HepG2 (cell line): ENCODE results near the gene INTS4. TPM values are rescaled to one million over a fixed set of nuclear protein-coding genes. Genes with fewer than 3 reads are reported as not detected.

ENCODE experiments used
- ATAC-seq: fragments of 200-7000 bp; cut with Tn5 transposase; 3 replicates; pipeline ENCODE4 v1.9.1; 2020; ENCODE audit warnings: mild to moderate bottlenecking, moderate library complexity
- BruUV-seq: library from RNA; stranded (reverse); fragments of 400-500 nt; replicated peaks from 2 replicates; lab custom pipeline; 2021; lab: Mats Ljungman, UMichigan
- CTCF ChIA-PET: fragments of 300-600 bp; formaldehyde crosslinking; extraction: SDS; loops from one replicate; lab custom pipeline; 2021; ENCODE audit warnings: low total read pairs, inconsistent platforms, low intra/inter-chr PET ratio; lab: Yijun Ruan, JAX
- POLR2A ChIA-PET: fragments of 350-600 bp; sonication (Branson Sonifier 250); formaldehyde crosslinking; loops from one replicate; lab custom pipeline; 2020; ENCODE audit warnings: antibody characterized with exemption, inconsistent platforms; lab: Yijun Ruan, JAX
- DNase-seq: peaks from one replicate; pipeline ENCODE4 v3.0.0-alpha.2; 2015; ENCODE audit warnings: low spot score
- FAIRE-seq: peaks from 3 replicates; lab custom pipeline; 2011; peaks lifted over from hg19 to GRCh38; lab: Jason Lieb, UNC
- H2AFZ ChIP-seq: one replicate; pipeline ENCODE4 v1.6.1; 2011; ENCODE audit warnings: low read length, inconsistent platforms
- H3K27ac ChIP-seq: fragments of 300-600 bp; 3 replicates; pipeline ENCODE4 v1.8.0; 2011; ENCODE audit warnings: mixed run types, mild to moderate bottlenecking, mixed read lengths, low read length, inconsistent platforms; ENCODE audit not compliant: insufficient read depth; ENCODE audit errors: extremely low read length
- H3K27me3 ChIP-seq, 2 experiments: fragments of 200-600 bp in 1 of 2; 2 replicates in 1 of 2; 3 replicates in 1 of 2; pipeline versions ENCODE4 v1.6.0 to v1.8.0; 2011; ENCODE audit warnings: low read length in 2 of 2, mild to moderate bottlenecking in 2 of 2, moderate library complexity in 2 of 2, inconsistent platforms in 1 of 2; ENCODE audit not compliant: insufficient read depth in 2 of 2, control insufficient read depth in 1 of 2
- H3K36me3 ChIP-seq, 2 experiments: fragments of 200-600 bp in 1 of 2; replicated peaks in 1 of 2; 2 replicates in 1 of 2; 3 replicates in 1 of 2; pipeline versions ENCODE4 v1.5.1 to v1.8.0; 2011; ENCODE audit warnings: low read length in 2 of 2, inconsistent platforms in 1 of 2; ENCODE audit not compliant: insufficient read depth in 2 of 2, control insufficient read depth in 1 of 2
- H3K4me1 ChIP-seq: 2 replicates; pipeline ENCODE4 v1.5.1; 2012; ENCODE audit warnings: low read length, inconsistent platforms; ENCODE audit not compliant: insufficient read depth
- H3K4me2 ChIP-seq: 2 replicates; pipeline ENCODE4 v1.6.0; 2011; ENCODE audit warnings: low read depth, low read length, inconsistent platforms
- H3K4me3 ChIP-seq, 3 experiments: fragments of 200-600 bp in 1 of 3; sonication (generic), shearing (Covaris generic) in 1 of 3; replicated peaks in 1 of 3; 2 replicates each; pipeline ENCODE4 v1.5.1; 2011 to 2016; ENCODE audit warnings: low read length in 3 of 3, inconsistent platforms in 2 of 3, low read depth in 2 of 3, mild to moderate bottlenecking in 2 of 3, control low read depth in 1 of 3, mixed read lengths in 1 of 3; ENCODE audit not compliant: insufficient read depth in 1 of 3
- H3K79me2 ChIP-seq: one replicate; pipeline ENCODE4 v1.6.1; 2011; ENCODE audit warnings: low read length, inconsistent platforms; ENCODE audit not compliant: insufficient read depth
- H3K9ac ChIP-seq: 2 replicates; pipeline ENCODE4 v1.6.0; 2011; ENCODE audit warnings: mild to moderate bottlenecking, low read depth, low read length, inconsistent platforms; ENCODE audit not compliant: insufficient read depth
- H3K9me3 ChIP-seq: 2 replicates; pipeline ENCODE4 v1.5.1; 2012; ENCODE audit warnings: mild to moderate bottlenecking, low read length
- H4K20me1 ChIP-seq: 2 replicates; pipeline ENCODE4 v1.6.0; 2011; ENCODE audit warnings: inconsistent platforms, mild to moderate bottlenecking, low read length, moderate library complexity; ENCODE audit not compliant: insufficient read depth
- DPF2 ChIP-seq: sonication (generic); formaldehyde crosslinking; IDR thresholded peaks from 2 replicates; pipeline ENCODE4 v1.4.0; 2020; ENCODE audit warnings: mild to moderate bottlenecking, low read depth, missing genetic modification reagents, borderline replicate concordance
- FOSL1 ChIP-seq: sonication (generic); formaldehyde crosslinking; IDR thresholded peaks from 2 replicates; pipeline ENCODE4 v1.9.0; 2021; ENCODE audit warnings: missing genetic modification reagents, borderline replicate concordance
- HDAC1 ChIP-seq: sonication (generic); formaldehyde crosslinking; IDR thresholded peaks from 2 replicates; pipeline ENCODE4 v1.5.1; 2020; ENCODE audit warnings: mild to moderate bottlenecking, missing genetic modification reagents
- MATR3 ChIP-seq: sonication (generic); formaldehyde crosslinking; IDR thresholded peaks from 2 replicates; pipeline ENCODE4 v1.4.0; 2020; ENCODE audit warnings: missing genetic modification reagents
- MEF2D ChIP-seq: sonication (generic); formaldehyde crosslinking; IDR thresholded peaks from 2 replicates; pipeline ENCODE4 v1.5.1; 2020; ENCODE audit warnings: mild to moderate bottlenecking, missing genetic modification reagents
- NPAS2 ChIP-seq: sonication (generic); formaldehyde crosslinking; IDR thresholded peaks from 2 replicates; pipeline ENCODE4 v1.8.0; 2022; ENCODE audit warnings: mild to moderate bottlenecking, missing genetic modification reagents, borderline replicate concordance
- SP140L ChIP-seq: sonication (generic); formaldehyde crosslinking; IDR thresholded peaks from 2 replicates; pipeline ENCODE4 v1.4.0; 2020; ENCODE audit warnings: missing genetic modification reagents, borderline replicate concordance
- TMF1 ChIP-seq: sonication (generic); formaldehyde crosslinking; IDR thresholded peaks from 2 replicates; pipeline ENCODE4 v1.8.1; 2022; ENCODE audit warnings: low read depth, missing genetic modification reagents
- ZNF101 ChIP-seq: sonication (generic); formaldehyde crosslinking; IDR thresholded peaks from 2 replicates; pipeline ENCODE4 v1.4.0; 2020; ENCODE audit warnings: mild to moderate bottlenecking, low read depth, missing genetic modification reagents, borderline replicate concordance
- ZNF180 ChIP-seq: sonication (generic); formaldehyde crosslinking; IDR thresholded peaks from 2 replicates; pipeline ENCODE4 v1.4.0; 2020; ENCODE audit warnings: low read depth, missing genetic modification reagents, borderline replicate concordance
- ZNF383 ChIP-seq: sonication (generic); formaldehyde crosslinking; IDR thresholded peaks from 2 replicates; pipeline ENCODE4 v1.4.0; 2020; ENCODE audit warnings: missing genetic modification reagents, mild to moderate bottlenecking, borderline replicate concordance
- ZNF577 ChIP-seq: sonication (generic); formaldehyde crosslinking; IDR thresholded peaks from 2 replicates; pipeline ENCODE4 v1.4.0; 2020; ENCODE audit warnings: mild to moderate bottlenecking, low read depth, missing genetic modification reagents, borderline replicate concordance
- WGBS: methylation state at CpG from one replicate; pipeline ENCODE4 v1.1.6; 2017; ENCODE audit warnings: low lambda C conversion rate; 5-methylcytosine and 5-hydroxymethylcytosine counted together
- in situ Hi-C: cut with HindIII; loops from 2 replicates; pipeline ENCODE4 v1.10.0; 2017; ENCODE audit warnings: low pct_unique_long_range_greater_than_20kb; ENCODE audit not compliant: extremely low pct_ligation_motif_present
- intact Hi-C: fragments of 100-400 bp; cut with micrococcal nuclease; formaldehyde crosslinking; loops from one replicate; pipeline ENCODE4 v1.10.0; 2022; ENCODE audit not compliant: unreplicated experiment
- polyA plus RNA-seq, 8 experiments: library from polyadenylated mRNA; depleted of rRNA in 3 of 8; stranded (reverse) in 7 of 8; unstranded in 1 of 8; fragments of >200 nt; fragmentation: Illumina TruSeq in 4 of 8; extraction: Trizol in 4 of 8; gene quantifications; 2 replicates each; pipeline versions ENCODE4 v1.2.1 to v1.2.3, GENCODE V29; 2011 to 2016; ENCODE audit warnings: low read depth in 4 of 8, missing spikeins in 1 of 8, mixed read lengths in 1 of 8; ENCODE audit not compliant: insufficient read depth in 1 of 8
- total RNA-seq, 5 experiments: library from RNA; depleted of rRNA; stranded (reverse); fragments of >200 nt; fragmentation: Illumina TruSeq; extraction: Trizol; gene quantifications; 2 replicates each; pipeline ENCODE4 v1.2.3, GENCODE V29; 2016; ENCODE audit warnings: low read depth in 1 of 5
- TF ChIP-seq, protein P1 (sequence below): sonication (generic); formaldehyde crosslinking; IDR thresholded peaks from 2 replicates; pipeline ENCODE4 v1.9.0; 2021; ENCODE audit warnings: missing genetic modification reagents, mild to moderate bottlenecking, borderline replicate concordance
- TF ChIP-seq, protein P2 (sequence below): sonication (generic); formaldehyde crosslinking; IDR thresholded peaks from 2 replicates; pipeline ENCODE4 v1.4.0; 2020; ENCODE audit warnings: missing genetic modification reagents
- TF ChIP-seq, protein P3 (sequence below): IDR thresholded peaks from 2 replicates; pipeline ENCODE4 v1.6.1; 2016; ENCODE audit warnings: missing genetic modification reagents, missing compliant biosample characterization
- TF ChIP-seq, protein P4 (sequence below): sonication (generic); formaldehyde crosslinking; IDR thresholded peaks from 2 replicates; pipeline ENCODE4 v1.4.0; 2020; ENCODE audit warnings: missing genetic modification reagents
- TF ChIP-seq, protein P5 (sequence below): sonication (generic); formaldehyde crosslinking; IDR thresholded peaks from 2 replicates; pipeline ENCODE4 v1.8.1; 2023; ENCODE audit warnings: mild to moderate bottlenecking, missing genetic modification reagents, borderline replicate concordance
- TF ChIP-seq, protein P6 (sequence below): sonication (generic); formaldehyde crosslinking; conservative IDR thresholded peaks from 2 replicates; pipeline ENCODE4 v1.8.0; 2022; ENCODE audit warnings: missing genetic modification reagents

The INTS4 gene
- total and polyA plus RNA-seq, 2 of the 13 experiments (the other 11 are each of a cell fraction or from before 2014, with no cell fraction given): 37.3 to 44.8 TPM

DNA sequence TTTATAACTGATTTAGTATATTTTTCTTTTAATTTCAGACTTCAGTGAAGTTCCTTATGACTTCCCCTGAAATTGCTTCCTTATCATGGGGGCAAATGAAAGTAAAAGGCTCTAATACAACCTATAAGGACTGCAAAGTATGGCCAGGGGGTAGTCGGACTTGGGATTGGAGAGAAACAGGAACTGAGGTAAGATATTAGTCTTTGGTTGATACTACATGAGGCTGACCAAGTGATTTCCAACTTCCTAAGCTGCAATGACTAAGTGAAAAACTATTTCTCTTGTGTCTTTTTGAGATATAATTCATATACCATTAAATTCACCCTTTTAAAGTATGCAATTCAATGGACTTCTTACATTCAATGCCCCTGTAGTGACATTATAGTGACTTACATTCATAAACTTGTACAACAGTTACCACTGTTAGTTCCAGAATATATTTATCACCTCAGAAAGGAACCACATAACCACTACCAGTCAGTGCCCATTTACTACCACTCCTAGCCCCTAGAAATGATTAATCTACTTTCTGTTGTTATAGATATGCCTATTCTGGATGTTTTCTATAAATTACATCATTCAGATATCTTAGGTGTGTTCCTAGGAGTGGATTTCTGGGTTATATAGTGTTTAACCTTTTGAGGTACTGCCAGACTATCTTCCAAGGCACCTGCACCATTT, 151.9 kb downstream of the INTS4 start:
- no peaks in the 10 kb centered on the region for H3K4me1 ChIP-seq
- H3K27ac ChIP-seq: no peak overlapping the region
- H3K9me3 ChIP-seq: no peaks in the 10 kb centered on the region
- peaks cover 1 to 8% of the 10 kb centered on the region in 2 experiments; a peak in 3 of 5 replicates for H3K36me3 ChIP-seq
- no peaks in the 10 kb centered on the region for H4K20me1 ChIP-seq
- no peak overlapping the region for H3K9ac ChIP-seq
- BruUV-seq: no TSS peak
- H3K79me2 ChIP-seq: no peaks in the 10 kb centered on the region
- CTCF ChIA-PET: no interaction called here
- H3K27me3 ChIP-seq: no peaks in the 10 kb centered on the region
- H3K4me3 ChIP-seq: no peak overlapping the region
- no peak for ATAC-seq
- POLR2A ChIA-PET: no interaction called here
- FAIRE-seq: no peak
- intact Hi-C loops (no loop called here), in situ Hi-C loops (no loop called here)
- 100% methylated on average over 1 of the region's 1 CpG for WGBS
- no peak for DNase-seq
- no peak overlapping the region for H2AFZ ChIP-seq
- H3K4me2 ChIP-seq: no peak overlapping the region
- TF ChIP-seq ZNF383 (CRISPR knock-in tag) (no peak), FOSL1 (CRISPR knock-in tag) (no peak), ZNF577 (CRISPR knock-in tag) (no peak), SP140L (CRISPR knock-in tag) (no peak), TMF1 (CRISPR knock-in tag) (no peak), MATR3 (CRISPR knock-in tag) (no peak), ZNF180 (CRISPR knock-in tag) (no peak), MEF2D (no peak), DPF2 (CRISPR knock-in tag) (no peak), HDAC1 (CRISPR knock-in tag) (no peak), NPAS2 (CRISPR knock-in tag) (no peak), ZNF101 (CRISPR knock-in tag) (no peak)
- TF ChIP-seq, protein P1, sequence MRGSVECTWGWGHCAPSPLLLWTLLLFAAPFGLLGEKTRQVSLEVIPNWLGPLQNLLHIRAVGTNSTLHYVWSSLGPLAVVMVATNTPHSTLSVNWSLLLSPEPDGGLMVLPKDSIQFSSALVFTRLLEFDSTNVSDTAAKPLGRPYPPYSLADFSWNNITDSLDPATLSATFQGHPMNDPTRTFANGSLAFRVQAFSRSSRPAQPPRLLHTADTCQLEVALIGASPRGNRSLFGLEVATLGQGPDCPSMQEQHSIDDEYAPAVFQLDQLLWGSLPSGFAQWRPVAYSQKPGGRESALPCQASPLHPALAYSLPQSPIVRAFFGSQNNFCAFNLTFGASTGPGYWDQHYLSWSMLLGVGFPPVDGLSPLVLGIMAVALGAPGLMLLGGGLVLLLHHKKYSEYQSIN (CRISPR knock-in tag): no peak
- TF ChIP-seq, protein P2, sequence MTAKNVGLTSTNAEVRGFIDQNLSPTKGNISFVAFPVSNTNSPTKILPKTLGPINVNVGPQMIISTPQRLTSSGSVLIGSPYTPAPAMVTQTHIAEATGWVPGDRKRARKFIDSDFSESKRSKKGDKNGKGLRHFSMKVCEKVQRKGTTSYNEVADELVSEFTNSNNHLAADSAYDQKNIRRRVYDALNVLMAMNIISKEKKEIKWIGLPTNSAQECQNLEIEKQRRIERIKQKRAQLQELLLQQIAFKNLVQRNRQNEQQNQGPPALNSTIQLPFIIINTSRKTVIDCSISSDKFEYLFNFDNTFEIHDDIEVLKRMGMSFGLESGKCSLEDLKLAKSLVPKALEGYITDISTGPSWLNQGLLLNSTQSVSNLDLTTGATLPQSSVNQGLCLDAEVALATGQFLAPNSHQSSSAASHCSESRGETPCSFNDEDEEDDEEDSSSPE (CRISPR knock-in tag): no peak
- TF ChIP-seq, protein P3, sequence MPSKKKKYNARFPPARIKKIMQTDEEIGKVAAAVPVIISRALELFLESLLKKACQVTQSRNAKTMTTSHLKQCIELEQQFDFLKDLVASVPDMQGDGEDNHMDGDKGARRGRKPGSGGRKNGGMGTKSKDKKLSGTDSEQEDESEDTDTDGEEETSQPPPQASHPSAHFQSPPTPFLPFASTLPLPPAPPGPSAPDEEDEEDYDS: no peak
- TF ChIP-seq, protein P4, sequence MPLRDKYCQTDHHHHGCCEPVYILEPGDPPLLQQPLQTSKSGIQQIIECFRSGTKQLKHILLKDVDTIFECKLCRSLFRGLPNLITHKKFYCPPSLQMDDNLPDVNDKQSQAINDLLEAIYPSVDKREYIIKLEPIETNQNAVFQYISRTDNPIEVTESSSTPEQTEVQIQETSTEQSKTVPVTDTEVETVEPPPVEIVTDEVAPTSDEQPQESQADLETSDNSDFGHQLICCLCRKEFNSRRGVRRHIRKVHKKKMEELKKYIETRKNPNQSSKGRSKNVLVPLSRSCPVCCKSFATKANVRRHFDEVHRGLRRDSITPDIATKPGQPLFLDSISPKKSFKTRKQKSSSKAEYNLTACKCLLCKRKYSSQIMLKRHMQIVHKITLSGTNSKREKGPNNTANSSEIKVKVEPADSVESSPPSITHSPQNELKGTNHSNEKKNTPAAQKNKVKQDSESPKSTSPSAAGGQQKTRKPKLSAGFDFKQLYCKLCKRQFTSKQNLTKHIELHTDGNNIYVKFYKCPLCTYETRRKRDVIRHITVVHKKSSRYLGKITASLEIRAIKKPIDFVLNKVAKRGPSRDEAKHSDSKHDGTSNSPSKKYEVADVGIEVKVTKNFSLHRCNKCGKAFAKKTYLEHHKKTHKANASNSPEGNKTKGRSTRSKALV (CRISPR knock-in tag): no peak
- TF ChIP-seq, protein P5, sequence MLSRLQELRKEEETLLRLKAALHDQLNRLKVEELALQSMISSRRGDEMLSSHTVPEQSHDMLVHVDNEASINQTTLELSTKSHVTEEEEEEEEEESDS (CRISPR knock-in tag): no peak
- TF ChIP-seq, protein P6, sequence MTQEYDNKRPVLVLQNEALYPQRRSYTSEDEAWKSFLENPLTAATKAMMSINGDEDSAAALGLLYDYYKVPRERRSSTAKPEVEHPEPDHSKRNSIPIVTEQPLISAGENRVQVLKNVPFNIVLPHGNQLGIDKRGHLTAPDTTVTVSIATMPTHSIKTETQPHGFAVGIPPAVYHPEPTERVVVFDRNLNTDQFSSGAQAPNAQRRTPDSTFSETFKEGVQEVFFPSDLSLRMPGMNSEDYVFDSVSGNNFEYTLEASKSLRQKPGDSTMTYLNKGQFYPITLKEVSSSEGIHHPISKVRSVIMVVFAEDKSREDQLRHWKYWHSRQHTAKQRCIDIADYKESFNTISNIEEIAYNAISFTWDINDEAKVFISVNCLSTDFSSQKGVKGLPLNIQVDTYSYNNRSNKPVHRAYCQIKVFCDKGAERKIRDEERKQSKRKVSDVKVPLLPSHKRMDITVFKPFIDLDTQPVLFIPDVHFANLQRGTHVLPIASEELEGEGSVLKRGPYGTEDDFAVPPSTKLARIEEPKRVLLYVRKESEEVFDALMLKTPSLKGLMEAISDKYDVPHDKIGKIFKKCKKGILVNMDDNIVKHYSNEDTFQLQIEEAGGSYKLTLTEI (CRISPR knock-in tag): no peak
